ENCODE data around the gene ZER1. TPM values are rescaled to one million over a fixed set of nuclear protein-coding genes. Genes with fewer than 3 reads are reported as not detected.

ZER1 gene
- total RNA-seq, 1 donor from 2014 or later, result 14.1 TPM

- peak; percentile 67 for DNase-seq
These were observed 81.7 kb downstream of the ZER1 start for GRCh38 chr9:128689820-128690683.

- peak; percentile 64 for DNase-seq
These were observed 82.4 kb downstream of the ZER1 start for GRCh38 chr9:128689293-128689774.

DNA sequence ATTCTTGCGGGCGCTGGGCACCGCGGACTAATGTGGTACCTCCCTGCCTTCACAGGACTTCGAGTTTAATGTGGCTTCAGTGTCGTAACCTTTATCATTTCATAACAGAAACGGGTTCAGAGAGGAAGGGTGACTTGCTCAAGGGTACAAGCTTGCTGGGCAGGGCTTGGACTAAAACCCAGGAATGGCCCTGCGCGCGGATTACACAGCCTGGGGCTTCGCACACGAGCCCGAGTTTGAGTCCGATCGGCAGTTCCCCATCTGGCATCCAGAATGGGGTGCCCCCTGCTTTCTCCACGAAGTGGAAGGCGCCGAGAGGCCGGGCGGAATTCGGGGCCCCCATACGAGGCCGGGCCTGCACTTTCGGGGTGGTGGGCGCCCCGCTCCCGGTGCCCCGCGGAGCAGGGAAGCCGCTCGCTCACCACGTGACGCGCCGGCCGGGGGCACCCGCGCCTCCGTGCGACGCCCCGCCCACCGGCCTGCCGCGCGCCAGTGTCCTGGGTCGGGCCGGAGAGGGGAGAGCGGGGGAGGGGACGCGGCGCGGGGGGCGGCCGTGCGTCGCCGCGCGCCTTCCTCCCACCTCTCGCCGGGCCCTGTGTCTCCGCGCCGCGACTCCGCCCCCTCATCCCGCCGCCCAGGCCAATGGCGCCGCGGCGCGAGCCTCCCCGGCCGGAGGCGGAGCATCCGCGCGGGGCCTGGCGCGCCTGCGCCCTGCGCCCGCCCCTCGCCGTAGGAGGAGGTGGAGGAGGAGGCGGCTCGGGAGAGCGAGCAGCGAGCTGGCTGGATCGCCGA lies 83.0 kb downstream of the ZER1 start, which contains the start of gene SET:
TSS of gene SET (plus strand) at position 722 of the 792 bp plus-strand sequence. CDS start 361 bp downstream, outside the sequence.
- DNase-seq, result peak; percentile 95

- no peak for DNase-seq
These were observed 84.3 kb downstream of the ZER1 start for GRCh38 chr9:128687453-128687852.

- DNase-seq, result no peak
These were observed 85.9 kb downstream of the ZER1 start for GRCh38 chr9:128685636-128686489.

DNA sequence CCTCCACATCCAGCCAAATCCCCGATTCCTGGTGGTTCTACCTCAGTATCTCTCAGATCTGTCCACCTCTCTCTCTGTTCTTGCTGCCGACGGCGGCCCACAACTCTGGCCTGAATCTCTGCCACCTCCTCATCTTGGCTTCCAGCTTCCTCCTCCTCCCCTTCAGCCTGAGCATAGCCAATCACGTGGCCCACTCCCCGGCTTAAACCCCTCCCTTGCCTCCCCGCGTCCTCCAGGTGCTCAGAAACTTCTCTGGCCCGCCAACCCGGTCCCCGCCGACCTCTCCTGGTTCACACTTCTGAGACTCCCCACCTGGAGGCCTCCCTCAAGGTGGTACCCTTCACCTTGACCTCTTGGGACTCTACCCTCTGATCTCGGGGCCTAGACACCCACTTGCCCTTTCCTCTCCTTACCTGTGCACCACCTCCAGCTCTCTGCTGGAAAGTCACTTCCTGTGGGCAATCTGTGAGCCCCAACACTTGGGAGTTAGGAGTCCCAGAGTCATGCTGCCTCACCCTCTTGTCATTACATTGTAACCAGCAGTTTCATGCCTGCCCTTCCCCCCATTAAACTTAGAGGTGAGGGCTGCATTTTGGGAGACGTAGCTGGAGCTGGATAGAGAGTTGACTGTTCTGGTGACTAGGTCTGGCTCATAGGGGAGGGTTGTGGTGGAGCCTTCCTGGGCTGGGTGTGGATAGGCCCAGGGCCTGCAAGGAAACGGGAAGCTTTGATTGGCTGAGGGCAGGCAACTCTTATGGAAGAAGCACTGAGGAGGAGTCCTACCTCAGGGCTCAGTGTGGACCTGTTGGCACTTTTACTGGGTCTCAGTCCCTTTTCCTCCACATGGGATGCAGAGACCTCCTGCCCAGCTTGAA lies 87.2 kb downstream of the ZER1 start:
- peak; percentile 79 for DNase-seq

DNA sequence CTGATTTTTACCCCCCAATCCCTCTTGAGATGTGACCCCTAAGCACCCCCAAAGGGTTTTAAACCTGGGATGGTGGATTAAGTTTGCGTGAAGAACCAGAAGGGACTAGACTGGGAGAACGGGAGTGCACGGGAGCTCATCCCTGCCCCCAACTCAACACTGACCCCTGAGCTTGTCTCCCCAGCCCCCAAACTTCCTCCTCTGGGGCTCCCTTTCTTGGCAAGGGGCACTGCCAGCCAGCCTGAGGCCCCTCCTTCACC lies 87.7 kb downstream of the ZER1 start:
- no peak for DNase-seq

GRCh38 chr9:128683340-128684064 lies 88.2 kb downstream of the ZER1 start:
- peak; percentile 52 for DNase-seq

Other genes with a start within 250 kb of the ZER1 start
- 505 and 734 TPM in 2 replicates for gene SPTAN1, start 219.3 kb downstream of the ZER1 start, total RNA-seq
- 49.7 and 95.8 TPM in 2 replicates for gene DYNC2I2, start 115.1 kb downstream of the ZER1 start, total RNA-seq
- gene SET, start 82.7 kb downstream of the ZER1 start, total RNA-seq, result 512 and 600 TPM in 2 replicates
- gene PKN3, start 69.4 kb downstream of the ZER1 start, total RNA-seq, result 12.9 and 26.9 TPM in 2 replicates
- 41.0 and 104 TPM in 2 replicates for gene ZDHHC12, start 47.8 kb downstream of the ZER1 start, total RNA-seq
- 15.3 and 25.5 TPM in 2 replicates for gene TBC1D13, start 15.3 kb upstream of the ZER1 start, total RNA-seq
- gene ENDOG, start 46.6 kb upstream of the ZER1 start, total RNA-seq, result 21.4 and 37.3 TPM in 2 replicates
- 31.1 and 55.7 TPM in 2 replicates for gene SPOUT1, start 57.9 kb upstream of the ZER1 start, total RNA-seq
- gene KYAT1, start 110.0 kb upstream of the ZER1 start, total RNA-seq, result 5.3 and 9.7 TPM in 2 replicates
- gene LRRC8A, start 110.2 kb upstream of the ZER1 start, total RNA-seq, result 102 and 154 TPM in 2 replicates
- gene PHYHD1, start 149.1 kb upstream of the ZER1 start, total RNA-seq, result 0.85 TPM in 1 of 2 replicates, not detected in the other
- gene DOLK, start 175.7 kb upstream of the ZER1 start, total RNA-seq, result 38.4 and 45.6 TPM in 2 replicates
- gene NUP188, start 175.8 kb upstream of the ZER1 start, total RNA-seq, result 45.6 and 94.3 TPM in 2 replicates